H9 (cell line): ENCODE measurements around the gene GLYAT. TPM values are rescaled to one million over a fixed set of nuclear protein-coding genes. Genes with fewer than 3 reads are reported as not detected.

ENCODE experiments used
- DNase-seq: peaks from one replicate; pipeline ENCODE4 v3.0.0-alpha.2; 2017
- H2AFZ ChIP-seq: one replicate; pipeline ENCODE4 v1.6.1; 2013; ENCODE audit warnings: mild to moderate bottlenecking, low read length, control low read depth, moderate library complexity
- H2AK5ac ChIP-seq: 2 replicates; pipeline ENCODE4 v1.6.1; 2013; ENCODE audit warnings: low read length, control low read depth, mixed read lengths; ENCODE audit not compliant: insufficient read length
- H2BK120ac ChIP-seq: one replicate; pipeline ENCODE4 v1.6.1; 2013; ENCODE audit warnings: low read depth, mild to moderate bottlenecking, low read length, control low read depth, inconsistent platforms; ENCODE audit not compliant: poor library complexity, severe bottlenecking
- H2BK12ac ChIP-seq: 2 replicates; pipeline ENCODE4 v1.6.1; 2013; ENCODE audit warnings: low read length, control low read depth, mixed read lengths, low read depth; ENCODE audit not compliant: insufficient read length
- H2BK15ac ChIP-seq: 2 replicates; pipeline ENCODE4 v1.6.1; 2013; ENCODE audit warnings: low read depth, low read length, control low read depth
- H2BK20ac ChIP-seq: one replicate; pipeline ENCODE4 v1.6.1; 2013; ENCODE audit warnings: low read depth, mild to moderate bottlenecking, low read length, control low read depth, inconsistent platforms; ENCODE audit not compliant: poor library complexity, severe bottlenecking
- H2BK5ac ChIP-seq: 2 replicates; pipeline ENCODE4 v1.6.1; 2013; ENCODE audit warnings: low read length, control low read depth, mixed read lengths; ENCODE audit not compliant: insufficient read length
- H3K14ac ChIP-seq: 2 replicates; pipeline ENCODE4 v1.6.1; 2013; ENCODE audit warnings: low read length, control low read depth; ENCODE audit not compliant: insufficient read depth
- H3K18ac ChIP-seq: 2 replicates; pipeline ENCODE4 v1.6.1; 2013; ENCODE audit warnings: low read depth, mild to moderate bottlenecking, mixed read lengths, low read length, control low read depth; ENCODE audit not compliant: insufficient read length
- H3K23ac ChIP-seq: 2 replicates; pipeline ENCODE4 v1.6.1; 2013; ENCODE audit warnings: low read length, control low read depth, mixed read lengths, low read depth; ENCODE audit not compliant: insufficient read length
- H3K23me2 ChIP-seq: 2 replicates; pipeline ENCODE4 v1.6.1; 2013; ENCODE audit warnings: low read depth, mild to moderate bottlenecking, mixed read lengths, low read length, control low read depth; ENCODE audit not compliant: insufficient read length, poor library complexity, severe bottlenecking
- H3K27ac ChIP-seq: 2 replicates; pipeline ENCODE4 v1.5.1; 2013; ENCODE audit warnings: low read length, control low read depth, mixed read lengths, low read depth; ENCODE audit not compliant: insufficient read length
- H3K27me3 ChIP-seq: 2 replicates; pipeline ENCODE4 v1.6.1; 2013; ENCODE audit warnings: low read length, control low read depth, inconsistent platforms; ENCODE audit not compliant: insufficient read depth
- H3K4ac ChIP-seq: 2 replicates; pipeline ENCODE4 v1.6.1; 2013; ENCODE audit warnings: low read depth, mild to moderate bottlenecking, control low read depth, inconsistent platforms, low read length, moderate library complexity
- H3K4me1 ChIP-seq: 2 replicates; pipeline ENCODE4 v1.6.1; 2013; ENCODE audit warnings: low read length, control low read depth, inconsistent platforms; ENCODE audit not compliant: insufficient read depth
- H3K4me2 ChIP-seq: 2 replicates; pipeline ENCODE4 v1.6.1; 2013; ENCODE audit warnings: low read length, control low read depth, mixed read lengths; ENCODE audit not compliant: insufficient read length, insufficient read depth
- H3K56ac ChIP-seq: 2 replicates; pipeline ENCODE4 v1.6.1; 2013; ENCODE audit warnings: low read depth, mild to moderate bottlenecking, mixed read lengths, low read length, control low read depth; ENCODE audit not compliant: insufficient read length
- H3K79me1 ChIP-seq: 2 replicates; pipeline ENCODE4 v1.6.1; 2013; ENCODE audit warnings: low read depth, mild to moderate bottlenecking, moderate library complexity, low read length, control low read depth, inconsistent platforms; ENCODE audit not compliant: insufficient read depth, poor library complexity, severe bottlenecking
- H3K79me2 ChIP-seq: 2 replicates; pipeline ENCODE4 v1.6.1; 2013; ENCODE audit warnings: low read length, control low read depth, inconsistent platforms; ENCODE audit not compliant: insufficient read depth
- H3K9ac ChIP-seq: 2 replicates; pipeline ENCODE4 v1.6.1; 2013; ENCODE audit warnings: low read length, control low read depth, mixed read lengths; ENCODE audit not compliant: insufficient read length; ENCODE audit errors: extremely low read depth
- H3K9me3 ChIP-seq: one replicate; pipeline ENCODE4 v1.6.1; 2013; ENCODE audit warnings: low read depth, low read length, inconsistent platforms; ENCODE audit not compliant: control insufficient read depth
- H3T11ph ChIP-seq: one replicate; pipeline ENCODE4 v1.6.1; 2013; ENCODE audit warnings: mild to moderate bottlenecking, low read length, control low read depth, inconsistent platforms
- H4K20me1 ChIP-seq: one replicate; pipeline ENCODE4 v1.6.1; 2013; ENCODE audit not compliant: control insufficient read depth, insufficient read length, insufficient read depth
- H4K5ac ChIP-seq: 2 replicates; pipeline ENCODE4 v1.6.1; 2013; ENCODE audit warnings: low read depth, mild to moderate bottlenecking, mixed read lengths, low read length, control low read depth; ENCODE audit not compliant: insufficient read length
- H4K8ac ChIP-seq: replicated peaks from 2 replicates; pipeline ENCODE4 v1.6.1; 2013; ENCODE audit warnings: low read length, control low read depth, mixed read lengths, low read depth; ENCODE audit not compliant: insufficient read length
- H4K91ac ChIP-seq: 2 replicates; pipeline ENCODE4 v1.6.1; 2013; ENCODE audit warnings: low read depth, mild to moderate bottlenecking, moderate library complexity, mixed read lengths, low read length, control low read depth; ENCODE audit not compliant: insufficient read length
- H3K27ac Mint-ChIP-seq, 3 experiments: 2 replicates in 2 of 3; 3 replicates in 1 of 3; pipeline ENCODE4 v1.8.0; 2020 to 2021; ENCODE audit warnings: mixed read lengths in 3 of 3, mild to moderate bottlenecking in 1 of 3, moderate library complexity in 1 of 3
- H3K27me3 Mint-ChIP-seq: 2 replicates; pipeline ENCODE4 v1.8.0; 2021; ENCODE audit warnings: low read depth, mild to moderate bottlenecking, moderate library complexity, mixed read lengths
- H3K36me3 Mint-ChIP-seq, 3 experiments: 2 replicates in 2 of 3; 3 replicates in 1 of 3; pipeline ENCODE4 v1.8.0; 2020 to 2021; ENCODE audit warnings: low read depth in 3 of 3, mixed read lengths in 3 of 3; ENCODE audit not compliant: insufficient read depth in 1 of 3
- H3K4me1 Mint-ChIP-seq, 2 experiments: 2 replicates each; pipeline ENCODE4 v1.8.0; 2020; ENCODE audit warnings: mixed read lengths in 2 of 2
- H3K4me3 Mint-ChIP-seq, 2 experiments: 2 replicates in 1 of 2; 3 replicates in 1 of 2; pipeline ENCODE4 v1.8.0; 2020 to 2021; ENCODE audit warnings: mild to moderate bottlenecking in 2 of 2, mixed read lengths in 2 of 2, moderate library complexity in 1 of 2
- H3K9me3 Mint-ChIP-seq, 2 experiments: 2 replicates in 1 of 2; 3 replicates in 1 of 2; pipeline ENCODE4 v1.8.0; 2020; ENCODE audit warnings: mild to moderate bottlenecking in 2 of 2, mixed read lengths in 2 of 2, moderate library complexity in 1 of 2
- CTCF ChIP-seq: fragments of 200-600 bp; sonication (generic); conservative IDR thresholded peaks from 3 replicates; pipeline ENCODE4 v1.8.0; 2021; ENCODE audit warnings: antibody characterized with exemption, mild to moderate bottlenecking
- WGBS: extraction: QIAGEN DNeasy Blood & Tissue Kit; methylation state at CpG from one replicate; pipeline ENCODE4 v1.1.7; 2013; ENCODE audit warnings: missing lambda C conversion rate, low lambda C conversion rate, mixed read lengths; ENCODE audit not compliant: insufficient read length; ENCODE audit errors: extremely low coverage; 5-methylcytosine and 5-hydroxymethylcytosine counted together
- total RNA-seq: library from RNA; stranded (reverse); gene quantifications from 2 replicates; pipeline ENCODE4 v1.2.1, GENCODE V29; 2021

The GLYAT gene
- total RNA-seq, 1 experiment from 2014 or later = not detected

GRCh38 chr11:58693026-58693425 lies 38.7 kb downstream of the GLYAT start:
- no peak overlapping the region for H3K9ac ChIP-seq
- no peak for DNase-seq
- H3K4ac ChIP-seq = no peak overlapping the region
- H3K14ac ChIP-seq = no peak overlapping the region
- no peak overlapping the region for H2BK5ac ChIP-seq
- H3K27ac ChIP-seq = no peak overlapping the region
- no peak overlapping the region for H2BK12ac ChIP-seq
- H2BK20ac ChIP-seq = no peak overlapping the region
- no peak overlapping the region for H3K27ac Mint-ChIP-seq
- no peak overlapping the region for H3K4me3 Mint-ChIP-seq
- no peak overlapping the region for H2BK15ac ChIP-seq
- no peaks in the 10 kb centered on the region for H3K23me2 ChIP-seq
- H3T11ph ChIP-seq = no peak overlapping the region
- peaks cover 10% of the 10 kb centered on the region for H3K9me3 ChIP-seq
- H2AFZ ChIP-seq = no peak overlapping the region
- peaks cover 45 to 59% of the 10 kb centered on the region in 2 experiments for H3K9me3 Mint-ChIP-seq
- H3K27me3 ChIP-seq = no peaks in the 10 kb centered on the region
- no peak overlapping the region for H3K56ac ChIP-seq
- no peak overlapping the region for H3K18ac ChIP-seq
- no peak overlapping the region for H3K23ac ChIP-seq
- no peaks in the 10 kb centered on the region for H3K79me2 ChIP-seq
- H3K79me1 ChIP-seq = no peaks in the 10 kb centered on the region
- H3K36me3 Mint-ChIP-seq = peaks cover 0 to 9% (median 4%) of the 10 kb centered on the region in 3 experiments; a peak in 2 of 7 replicates
- no peaks in the 10 kb centered on the region for H4K20me1 ChIP-seq
- no peak overlapping the region for H2BK120ac ChIP-seq
- WGBS = no CpG with 5 or more reads among the region's 1 CpG
- no peak for TF ChIP-seq CTCF
- no peak overlapping the region for H4K91ac ChIP-seq
- H3K4me1 ChIP-seq = no peaks in the 10 kb centered on the region
- H3K4me1 Mint-ChIP-seq = no peaks in the 10 kb centered on the region
- H4K8ac ChIP-seq = no peak overlapping the region
- no peaks in the 10 kb centered on the region; the same call in 1 of the 2 replicates for H3K27me3 Mint-ChIP-seq
- H4K5ac ChIP-seq = no peak overlapping the region
- H2AK5ac ChIP-seq = no peak overlapping the region
- no peak overlapping the region for H3K4me2 ChIP-seq
